Mesendoderm (in vitro differentiated cells): ENCODE data around the gene CENATAC. TPM values are rescaled to one million over a fixed set of nuclear protein-coding genes. Genes with fewer than 3 reads are reported as not detected.
"Not testable (repeated sequence)": the region's sequence is repeated elsewhere in the genome, so short reads cannot be mapped to it uniquely, and the experiment has no call there.

Source experiments
- DNase-seq: peaks from one replicate; pipeline ENCODE4 v3.0.0; 2013
- H2AK5ac ChIP-seq: 2 replicates; pipeline ENCODE4 v1.6.1; 2013; ENCODE audit warnings: low read length, inconsistent platforms
- H2BK120ac ChIP-seq: 2 replicates; pipeline ENCODE4 v1.6.1; 2013; ENCODE audit warnings: low read depth, mild to moderate bottlenecking, low read length, moderate library complexity, mixed read lengths
- H2BK15ac ChIP-seq: replicated peaks from 2 replicates; pipeline ENCODE4 v1.6.1; 2013; ENCODE audit warnings: low read depth, mild to moderate bottlenecking, moderate library complexity
- H2BK5ac ChIP-seq: 2 replicates; pipeline ENCODE4 v1.6.1; 2013; ENCODE audit warnings: low read length, inconsistent platforms
- H3K18ac ChIP-seq: 2 replicates; pipeline ENCODE4 v1.6.1; 2013; ENCODE audit warnings: mild to moderate bottlenecking, low read length, mixed read lengths
- H3K23ac ChIP-seq: one replicate; pipeline ENCODE4 v1.6.1; 2013; ENCODE audit warnings: low read length
- H3K27ac ChIP-seq: 2 replicates; pipeline ENCODE4 v1.5.1; 2013; ENCODE audit warnings: low read depth, mild to moderate bottlenecking, inconsistent platforms, low read length, moderate library complexity
- H3K27me3 ChIP-seq: 2 replicates; pipeline ENCODE4 v1.6.1; 2013; ENCODE audit warnings: low read length, control low read depth, mild to moderate bottlenecking, inconsistent platforms; ENCODE audit not compliant: insufficient read depth, poor library complexity
- H3K36me3 ChIP-seq: 2 replicates; pipeline ENCODE4 v1.6.1; 2013; ENCODE audit warnings: low read length, inconsistent platforms; ENCODE audit not compliant: control insufficient read depth, insufficient read depth
- H3K4ac ChIP-seq: one replicate; pipeline ENCODE4 v1.6.1; 2013; ENCODE audit warnings: low read depth, mild to moderate bottlenecking, low read length, moderate library complexity
- H3K4me1 ChIP-seq: 2 replicates; pipeline ENCODE4 v1.6.1; 2013; ENCODE audit warnings: low read depth, low read length, inconsistent platforms; ENCODE audit not compliant: control insufficient read depth
- H3K4me2 ChIP-seq: 2 replicates; pipeline ENCODE4 v1.6.1; 2013; ENCODE audit warnings: low read length
- H3K4me3 ChIP-seq: 2 replicates; pipeline ENCODE4 v1.5.1; 2013; ENCODE audit warnings: mild to moderate bottlenecking, low read length
- H3K56ac ChIP-seq: one replicate; pipeline ENCODE4 v1.6.1; 2013; ENCODE audit warnings: low read length
- H3K79me1 ChIP-seq: 2 replicates; pipeline ENCODE4 v1.6.1; 2013; ENCODE audit warnings: low read length, inconsistent platforms
- H3K79me2 ChIP-seq: 2 replicates; pipeline ENCODE4 v1.6.1; 2013; ENCODE audit warnings: mild to moderate bottlenecking, low read length; ENCODE audit not compliant: control insufficient read depth, insufficient read depth
- H3K9ac ChIP-seq: 2 replicates; pipeline ENCODE4 v1.6.1; 2013; ENCODE audit warnings: low read length, inconsistent platforms
- H4K5ac ChIP-seq: one replicate; pipeline ENCODE4 v1.6.1; 2013; ENCODE audit warnings: low read length
- H4K8ac ChIP-seq: one replicate; pipeline ENCODE4 v1.6.1; 2013; ENCODE audit warnings: low read depth, mild to moderate bottlenecking, control low read depth, low read length, moderate library complexity
- WGBS: extraction: QIAGEN DNeasy Blood & Tissue Kit; methylation state at CpG from one replicate; pipeline ENCODE4 v1.1.7; 2013; ENCODE audit warnings: low lambda C conversion rate, missing lambda C conversion rate; ENCODE audit not compliant: insufficient coverage; ENCODE audit errors: extremely low coverage; 5-methylcytosine and 5-hydroxymethylcytosine counted together
- polyA plus RNA-seq, 2 experiments: library from polyadenylated mRNA; stranded (reverse); fragments of 200-250 nt; gene quantifications; one replicate each; pipeline ENCODE4 v1.2.3, GENCODE V29; 2013

CENATAC gene, protein sequence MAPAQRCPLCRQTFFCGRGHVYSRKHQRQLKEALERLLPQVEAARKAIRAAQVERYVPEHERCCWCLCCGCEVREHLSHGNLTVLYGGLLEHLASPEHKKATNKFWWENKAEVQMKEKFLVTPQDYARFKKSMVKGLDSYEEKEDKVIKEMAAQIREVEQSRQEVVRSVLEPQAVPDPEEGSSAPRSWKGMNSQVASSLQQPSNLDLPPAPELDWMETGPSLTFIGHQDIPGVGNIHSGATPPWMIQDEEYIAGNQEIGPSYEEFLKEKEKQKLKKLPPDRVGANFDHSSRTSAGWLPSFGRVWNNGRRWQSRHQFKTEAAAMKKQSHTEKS
- polyA plus RNA-seq (2013, experiment 1 of 2): 27.9 TPM
- polyA plus RNA-seq (2013, experiment 2 of 2): 28.6 TPM

DNA sequence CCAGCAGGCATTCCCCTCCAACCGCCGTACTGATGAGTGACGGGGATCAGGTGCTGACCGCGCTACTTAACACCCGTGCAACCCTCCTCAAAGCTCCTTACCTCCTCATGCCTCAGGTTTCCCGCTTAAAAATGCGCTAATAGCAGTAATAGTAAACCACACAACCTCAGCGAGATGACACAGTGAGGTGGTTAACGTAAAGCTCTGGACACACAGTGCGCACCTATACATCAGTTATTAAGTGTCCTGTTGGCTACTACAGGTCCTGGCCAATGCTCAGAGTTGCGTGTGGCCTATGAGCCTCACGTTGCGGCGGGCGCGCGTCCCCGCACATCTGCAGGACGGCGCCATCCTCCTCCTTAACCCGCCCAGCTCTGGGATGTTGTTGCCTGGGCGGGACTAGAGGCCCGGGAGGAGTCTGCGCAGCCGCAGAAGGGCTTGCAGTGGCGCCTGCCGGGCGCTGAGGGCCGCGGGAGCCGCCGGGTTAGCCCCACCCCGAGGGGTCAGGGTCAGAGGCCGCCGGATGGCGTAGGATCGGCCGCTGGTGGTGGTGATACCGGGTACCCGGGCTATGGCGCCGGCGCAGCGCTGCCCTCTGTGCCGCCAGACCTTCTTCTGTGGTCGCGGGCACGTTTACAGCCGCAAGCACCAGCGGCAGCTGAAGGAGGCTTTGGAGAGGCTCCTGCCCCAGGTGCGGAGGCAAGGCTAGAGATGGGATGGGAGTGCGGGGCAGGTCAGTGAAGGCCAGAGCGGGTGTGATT, at the start of gene CENATAC:
Gene CENATAC, plus strand, starts transcription at position 512 of the 761 bp plus-strand sequence. Its CDS starts 60 bp downstream, at position 572.
- Histone ChIP-seq H3K4me2 (peak within 1 kb of the TSS; percentile 99), H3K79me2 (peaks cover 8% of the 10 kb centered on the region), H3K79me1 (peaks cover 13% of the 10 kb centered on the region), H3K4ac (peak within 1 kb of the TSS; percentile 66), H3K27me3 (no peaks in the 10 kb centered on the region), H3K4me3 (peak within 1 kb of the TSS; percentile 92), H3K18ac (peak within 1 kb of the TSS; percentile 57), H3K56ac (peak within 1 kb of the TSS; percentile 98), H2AK5ac (peak within 1 kb of the TSS; percentile 80), H3K36me3 (no peaks in the 10 kb centered on the region), H4K8ac (no peak within 1 kb of the TSS), H3K27ac (peak within 1 kb of the TSS; percentile 60), H3K23ac (no peak within 1 kb of the TSS), H2BK15ac (no peak within 1 kb of the TSS), H3K9ac (peak within 1 kb of the TSS; percentile 91), H2BK120ac (no peak within 1 kb of the TSS), H2BK5ac (peak within 1 kb of the TSS; percentile 63), H4K5ac (no peak within 1 kb of the TSS), H3K4me1 (peaks cover 2% of the 10 kb centered on the region)
- WGBS: no CpG with 5 or more reads among the region's 54 CpGs
- peak; percentile 96 for DNase-seq

DNA sequence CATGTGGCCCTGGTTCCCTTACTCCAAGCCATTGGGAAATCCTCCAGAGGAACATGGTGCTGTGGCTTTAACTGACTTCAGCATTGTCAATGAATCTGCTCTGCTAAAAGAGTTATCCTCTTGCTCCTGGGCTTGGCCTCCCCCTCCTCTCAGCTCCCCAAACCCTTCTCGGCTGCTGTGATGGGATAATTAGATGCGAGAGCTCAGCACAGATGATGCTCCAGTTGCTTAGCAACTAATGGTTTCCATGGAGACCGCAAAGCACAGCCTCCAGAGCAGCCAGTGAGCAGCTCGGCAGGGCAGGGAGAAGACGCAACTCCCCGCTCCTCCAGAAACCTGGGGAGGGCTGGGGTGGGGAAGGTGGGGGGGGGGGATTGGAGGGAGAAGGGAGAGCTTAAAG, 44.7 kb upstream of the CENATAC start:
- Histone ChIP-seq H3K79me1 (no peaks in the 10 kb centered on the region), H3K4me1 (no peaks in the 10 kb centered on the region), H3K27ac (no peak overlapping the region), H3K18ac (no peak overlapping the region), H2BK15ac (no peak overlapping the region), H3K4me3 (no peak overlapping the region), H3K9ac (no peak overlapping the region), H3K36me3 (no peaks in the 10 kb centered on the region), H2BK5ac (no peak overlapping the region), H2BK120ac (no peak overlapping the region), H3K23ac (no peak overlapping the region), H4K5ac (no peak overlapping the region), H2AK5ac (no peak overlapping the region), H3K79me2 (no peaks in the 10 kb centered on the region), H3K4me2 (no peak overlapping the region), H3K56ac (no peak overlapping the region), H3K4ac (no peak overlapping the region), H3K27me3 (no peaks in the 10 kb centered on the region), H4K8ac (no peak overlapping the region)
- DNase-seq: peak; percentile 90
- WGBS: no CpG with 5 or more reads among the region's 6 CpGs

DNA sequence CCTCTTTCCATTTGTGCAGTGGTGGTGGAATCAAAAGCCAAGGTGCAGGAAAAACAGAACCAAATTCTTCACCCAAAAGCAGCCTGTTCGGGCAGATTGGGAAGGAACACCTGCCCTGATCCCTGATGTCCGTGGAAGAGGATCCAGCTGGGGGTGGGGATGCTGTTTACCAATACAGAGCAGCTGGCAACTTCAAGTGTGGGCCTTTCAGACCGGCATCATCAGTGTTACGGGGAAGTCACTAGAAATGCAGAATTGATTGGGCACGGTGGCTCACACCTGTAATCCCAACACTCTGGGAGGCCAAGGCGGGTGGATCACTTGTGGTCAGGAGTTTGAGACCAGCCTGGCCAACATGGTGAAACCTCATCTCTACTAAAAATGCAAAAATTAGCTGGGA, 44.0 kb upstream of the CENATAC start:
- H3K36me3 ChIP-seq, DNase-seq, H4K8ac ChIP-seq, H3K18ac ChIP-seq, H4K5ac ChIP-seq, H3K27me3 ChIP-seq, H3K4me3 ChIP-seq, H2BK5ac ChIP-seq, H3K23ac ChIP-seq, H3K4ac ChIP-seq, H3K4me2 ChIP-seq, H3K9ac ChIP-seq, H3K27ac ChIP-seq, H3K79me1 ChIP-seq, H2BK120ac ChIP-seq, H2BK15ac ChIP-seq, H3K56ac ChIP-seq, H3K4me1 ChIP-seq, H3K79me2 ChIP-seq, H2AK5ac ChIP-seq: not testable (repeated sequence)
- WGBS: no CpG with 5 or more reads among the region's 6 CpGs

DNA sequence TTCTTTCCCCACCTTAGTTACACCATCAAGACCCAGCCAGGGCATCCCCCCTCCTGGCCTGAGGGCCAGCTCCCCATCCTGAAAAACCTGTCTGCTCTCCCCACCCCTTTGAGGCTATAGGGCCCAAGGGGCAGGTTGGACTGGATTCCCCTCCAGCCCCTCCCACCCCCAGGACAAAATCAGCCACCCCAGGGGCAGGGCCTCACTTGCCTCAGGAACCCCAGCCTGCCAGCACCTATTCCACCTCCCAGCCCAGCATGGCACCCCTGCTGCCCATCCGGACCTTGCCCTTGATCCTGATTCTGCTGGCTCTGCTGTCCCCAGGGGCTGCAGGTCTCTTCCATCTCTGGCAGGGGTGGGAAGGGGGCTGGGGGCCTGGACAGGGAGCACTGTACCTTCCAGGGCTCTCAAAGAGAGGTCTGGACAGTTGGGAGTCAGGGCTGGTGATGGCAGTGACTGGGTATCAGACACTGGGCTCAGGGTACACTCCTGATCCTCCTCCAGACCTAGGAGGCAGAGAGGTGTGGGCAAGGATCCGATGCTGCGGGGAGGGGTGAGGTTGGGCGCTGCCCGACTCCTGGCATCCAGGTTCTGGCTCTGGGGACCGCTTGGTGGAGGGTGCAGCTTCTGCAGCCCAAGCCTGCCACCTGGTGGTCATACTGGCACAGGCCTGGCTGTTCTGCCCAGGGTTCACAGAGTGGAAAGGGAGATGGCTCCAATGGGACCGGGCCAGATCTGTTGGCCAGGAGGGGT, 41.7 kb upstream of the CENATAC start, which contains the start of gene UPK2:
Gene UPK2, plus strand, starts transcription at position 205 of the 753 bp plus-strand sequence. Its CDS starts 53 bp downstream, at position 258.
- Histone ChIP-seq H3K27me3 (no peaks in the 10 kb centered on the region), H3K79me1 (no peaks in the 10 kb centered on the region), H3K56ac (peak within 1 kb of the TSS; percentile 12), H2BK15ac (no peak within 1 kb of the TSS), H2BK5ac (no peak within 1 kb of the TSS), H3K9ac (no peak within 1 kb of the TSS), H3K4me2 (no peak within 1 kb of the TSS), H3K4me1 (no peaks in the 10 kb centered on the region), H3K4me3 (no peak within 1 kb of the TSS), H3K27ac (no peak within 1 kb of the TSS), H3K36me3 (no peaks in the 10 kb centered on the region), H3K18ac (no peak within 1 kb of the TSS), H2BK120ac (no peak within 1 kb of the TSS), H3K79me2 (no peaks in the 10 kb centered on the region), H3K23ac (no peak within 1 kb of the TSS), H4K8ac (no peak within 1 kb of the TSS), H4K5ac (no peak within 1 kb of the TSS), H3K4ac (no peak within 1 kb of the TSS), H2AK5ac (no peak within 1 kb of the TSS)
- no CpG with 5 or more reads among the region's 7 CpGs for WGBS
- DNase-seq: peak; percentile 86

DNA sequence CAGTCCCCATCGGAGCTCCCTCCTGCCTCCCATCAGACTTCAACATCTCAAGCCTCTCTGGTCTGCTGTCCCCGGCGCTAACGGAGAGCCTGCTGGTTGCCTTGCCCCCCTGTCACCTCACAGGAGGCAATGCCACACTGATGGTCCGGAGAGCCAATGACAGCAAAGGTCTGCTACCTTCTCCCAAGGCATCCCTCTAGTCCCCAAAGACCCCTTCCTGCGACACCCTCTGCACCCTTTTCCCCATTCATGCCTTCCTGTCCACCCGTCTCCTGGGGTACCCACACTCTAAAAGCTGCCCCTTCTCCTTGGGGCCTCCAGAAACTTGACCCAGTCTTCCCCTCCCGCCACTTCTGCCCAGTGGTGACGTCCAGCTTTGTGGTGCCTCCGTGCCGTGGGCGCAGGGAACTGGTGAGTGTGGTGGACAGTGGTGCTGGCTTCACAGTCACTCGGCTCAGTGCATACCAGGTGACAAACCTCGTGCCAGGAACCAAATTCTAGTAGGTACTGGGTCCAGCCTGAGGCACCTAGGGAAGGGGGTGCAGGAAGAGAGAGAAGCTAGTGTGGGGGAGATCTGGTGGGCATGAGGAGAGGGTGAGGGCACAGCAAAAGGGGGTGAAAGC, 41.0 kb upstream of the CENATAC start:
- H3K27me3 ChIP-seq: no peaks in the 10 kb centered on the region
- H4K5ac ChIP-seq: no peak overlapping the region

More for the DNA sequence above, 41.0 kb upstream of the CENATAC start:
- no peaks in the 10 kb centered on the region for H3K79me2 ChIP-seq
- no peaks in the 10 kb centered on the region for H3K36me3 ChIP-seq
- H3K4me2 ChIP-seq: no peak overlapping the region
- H2BK5ac ChIP-seq: no peak overlapping the region
- H3K9ac ChIP-seq: no peak overlapping the region
- peak overlapping the region; percentile 12 for H3K56ac ChIP-seq
- no peaks in the 10 kb centered on the region for H3K4me1 ChIP-seq
- H3K18ac ChIP-seq: no peak overlapping the region
- no peak overlapping the region for H3K4me3 ChIP-seq
- no peaks in the 10 kb centered on the region for H3K79me1 ChIP-seq
- no CpG with 5 or more reads among the region's 14 CpGs for WGBS
- H3K27ac ChIP-seq: no peak overlapping the region
- H3K23ac ChIP-seq: no peak overlapping the region
- no peak overlapping the region for H2BK120ac ChIP-seq
- H2AK5ac ChIP-seq: no peak overlapping the region
- H3K4ac ChIP-seq: no peak overlapping the region
- no peak overlapping the region for H4K8ac ChIP-seq
- no peak overlapping the region for H2BK15ac ChIP-seq
- no peak for DNase-seq
